Measurements from ENCODE around the gene RAB28. TPM values are rescaled to one million over a fixed set of nuclear protein-coding genes. Genes with fewer than 3 reads are reported as not detected.

Gene RAB28
- total RNA-seq, 1 experiment from 2014 or later: 12.1 TPM

GRCh38 chr4:13511101-13511500 is 27.0 kb upstream of the RAB28 start:
- ChIA-PET POLR2A (no interaction called here), CTCF (no interaction called here), RAD21 (ENCODE audit: low non-redundant PET in 1 of 2, low total read pairs in 2 of 2, uncharacterized antibody in 2 of 2, unreplicated experiment in 2 of 2) (no interaction called here)
- intact Hi-C loops (cut with micrococcal nuclease): no loop called here
- H3K4me3 ChIP-seq (replicated peaks in 1 of 2; ENCODE audit: low read depth in 1 of 2, low read length in 2 of 2): no peak overlapping the region
- H4K20me1 ChIP-seq (ENCODE audit: insufficient read depth): no peaks in the 10 kb centered on the region
- no peaks in the 10 kb centered on the region for H3K9me2 ChIP-seq (ENCODE audit: insufficient read depth)
- H3K79me2 ChIP-seq (ENCODE audit: insufficient read depth, low read length): no peaks in the 10 kb centered on the region
- no peaks in the 10 kb centered on the region for H3K27me3 ChIP-seq (ENCODE audit: insufficient read depth, low read length)
- ATAC-seq: no peak
- no peak overlapping the region for H3K4me2 ChIP-seq (ENCODE audit: low read length)
- no peak for DNase-seq (ENCODE audit: low read depth, low spot score)
- BruUV-seq (replicated peaks): no TSS peak
- TF ChIP-seq SIN3A (IDR thresholded peaks at IDR 0.05; ENCODE audit: low read depth) (no peak), FOSL1 (IDR thresholded peaks at IDR 0.05; ENCODE audit: low read depth) (no peak), YY1 (IDR thresholded peaks at IDR 0.05; ENCODE audit: extremely low read depth, insufficient replicate concordance, low read depth, low read length) (no peak), EZH2phosphoT487 (IDR thresholded peaks at IDR 0.05; ENCODE audit: borderline replicate concordance) (no peak), ZNF274 (IDR thresholded peaks at IDR 0.05; ENCODE audit: low read depth, low read length) (no peak), EZH2 (IDR thresholded peaks at IDR 0.05) (no peak), ATF3 (IDR thresholded peaks at IDR 0.05) (no peak), CEBPB (IDR thresholded peaks at IDR 0.05; ENCODE audit: low read depth) (no peak), CBX3 (IDR thresholded peaks at IDR 0.05; ENCODE audit: low read depth) (no peak), RAD21 (IDR thresholded peaks at IDR 0.05; ENCODE audit: low read depth) (no peak), EGR1 (IDR thresholded peaks at IDR 0.05; ENCODE audit: low read depth) (no peak), TCF7L2 (IDR thresholded peaks at IDR 0.05; ENCODE audit: borderline replicate concordance, extremely low read depth, insufficient read depth, insufficient read length) (no peak), ZFX (IDR thresholded peaks at IDR 0.05) (no peak), JUND (IDR thresholded peaks at IDR 0.05) (no peak)
- no peak overlapping the region for H3K9ac ChIP-seq (ENCODE audit: low read length)
- no peak overlapping the region for H3K27ac ChIP-seq (ENCODE audit: low read depth, low read length)
- no peaks in the 10 kb centered on the region for H3K9me3 ChIP-seq (ENCODE audit: control insufficient read depth in 1 of 2, insufficient read depth in 1 of 2, low read depth in 1 of 2, low read length in 2 of 2)
- no peaks in the 10 kb centered on the region for H3K4me1 ChIP-seq (ENCODE audit: control insufficient read depth in 1 of 2, insufficient read depth in 2 of 2, low read length in 2 of 2)
- H3K36me3 ChIP-seq (ENCODE audit: control insufficient read depth in 1 of 2, insufficient read depth in 2 of 2, low read length in 2 of 2): no peaks in the 10 kb centered on the region
- H2AFZ ChIP-seq (ENCODE audit: low read depth, low read length, poor library complexity, severe bottlenecking): no peak overlapping the region

GRCh38 chr4:13509442-13509841 is 25.3 kb upstream of the RAB28 start:
- no peaks in the 10 kb centered on the region for H4K20me1 ChIP-seq (ENCODE audit: insufficient read depth)
- DNase-seq (ENCODE audit: low read depth, low spot score) (no peak), ATAC-seq (no peak)
- no peaks in the 10 kb centered on the region for H3K36me3 ChIP-seq (ENCODE audit: control insufficient read depth in 1 of 2, insufficient read depth in 2 of 2, low read length in 2 of 2)
- no peak overlapping the region for H3K4me2 ChIP-seq (ENCODE audit: low read length)
- H3K9me2 ChIP-seq (ENCODE audit: insufficient read depth): no peaks in the 10 kb centered on the region
- H3K4me1 ChIP-seq (ENCODE audit: control insufficient read depth in 1 of 2, insufficient read depth in 2 of 2, low read length in 2 of 2): no peaks in the 10 kb centered on the region
- no TSS peak for BruUV-seq (replicated peaks)
- POLR2A ChIA-PET: no interaction called here
- intact Hi-C loops (cut with micrococcal nuclease): no loop called here
- CTCF ChIA-PET: no interaction called here
- H3K27me3 ChIP-seq (ENCODE audit: insufficient read depth, low read length): no peaks in the 10 kb centered on the region
- H3K79me2 ChIP-seq (ENCODE audit: insufficient read depth, low read length): no peaks in the 10 kb centered on the region
- RAD21 ChIA-PET (ENCODE audit: low non-redundant PET in 1 of 2, low total read pairs in 2 of 2, uncharacterized antibody in 2 of 2, unreplicated experiment in 2 of 2): no interaction called here
- no peak overlapping the region for H3K27ac ChIP-seq (ENCODE audit: low read depth, low read length)
- no peak overlapping the region for H3K9ac ChIP-seq (ENCODE audit: low read length)
- H3K9me3 ChIP-seq (ENCODE audit: control insufficient read depth in 1 of 2, insufficient read depth in 1 of 2, low read depth in 1 of 2, low read length in 2 of 2): no peaks in the 10 kb centered on the region
- H2AFZ ChIP-seq (ENCODE audit: low read depth, low read length, poor library complexity, severe bottlenecking): no peak overlapping the region
- H3K4me3 ChIP-seq (replicated peaks in 1 of 2; ENCODE audit: low read depth in 1 of 2, low read length in 2 of 2): no peak overlapping the region
- TF ChIP-seq EZH2phosphoT487 (IDR thresholded peaks at IDR 0.05; ENCODE audit: borderline replicate concordance) (no peak), CBX3 (IDR thresholded peaks at IDR 0.05; ENCODE audit: low read depth) (no peak), SP1 (IDR thresholded peaks at IDR 0.05; ENCODE audit: low read depth) (no peak), POLR2A (IDR thresholded peaks at IDR 0.05; ENCODE audit: borderline replicate concordance, extremely low read depth, insufficient read depth, insufficient read length) (no peak), REST (IDR thresholded peaks at IDR 0.05; ENCODE audit: low read depth) (no peak), ZNF274 (IDR thresholded peaks at IDR 0.05; ENCODE audit: low read depth, low read length) (no peak), CEBPB (IDR thresholded peaks at IDR 0.05; ENCODE audit: low read depth) (no peak), EZH2 (IDR thresholded peaks at IDR 0.05) (no peak), JUND (IDR thresholded peaks at IDR 0.05) (no peak), RAD21 (IDR thresholded peaks at IDR 0.05; ENCODE audit: low read depth) (no peak), ATF3 (IDR thresholded peaks at IDR 0.05) (no peak), SIN3A (IDR thresholded peaks at IDR 0.05; ENCODE audit: low read depth) (no peak), POLR2AphosphoS5 (IDR thresholded peaks at IDR 0.05; ENCODE audit: low read depth, low read length) (no peak), YY1 (IDR thresholded peaks at IDR 0.05; ENCODE audit: extremely low read depth, insufficient replicate concordance, low read depth, low read length) (no peak)

Measured in HCT116 (cell line).